Measurements from ENCODE around the gene GPR17. TPM values are rescaled to one million over a fixed set of nuclear protein-coding genes. Genes with fewer than 3 reads are reported as not detected.

The GPR17 gene
- total RNA-seq (not detected), total RNA-seq (0 to 0.08 (median 0) reads per million in 29 experiments)
- not detected for total RNA-seq (2013)

DNA sequence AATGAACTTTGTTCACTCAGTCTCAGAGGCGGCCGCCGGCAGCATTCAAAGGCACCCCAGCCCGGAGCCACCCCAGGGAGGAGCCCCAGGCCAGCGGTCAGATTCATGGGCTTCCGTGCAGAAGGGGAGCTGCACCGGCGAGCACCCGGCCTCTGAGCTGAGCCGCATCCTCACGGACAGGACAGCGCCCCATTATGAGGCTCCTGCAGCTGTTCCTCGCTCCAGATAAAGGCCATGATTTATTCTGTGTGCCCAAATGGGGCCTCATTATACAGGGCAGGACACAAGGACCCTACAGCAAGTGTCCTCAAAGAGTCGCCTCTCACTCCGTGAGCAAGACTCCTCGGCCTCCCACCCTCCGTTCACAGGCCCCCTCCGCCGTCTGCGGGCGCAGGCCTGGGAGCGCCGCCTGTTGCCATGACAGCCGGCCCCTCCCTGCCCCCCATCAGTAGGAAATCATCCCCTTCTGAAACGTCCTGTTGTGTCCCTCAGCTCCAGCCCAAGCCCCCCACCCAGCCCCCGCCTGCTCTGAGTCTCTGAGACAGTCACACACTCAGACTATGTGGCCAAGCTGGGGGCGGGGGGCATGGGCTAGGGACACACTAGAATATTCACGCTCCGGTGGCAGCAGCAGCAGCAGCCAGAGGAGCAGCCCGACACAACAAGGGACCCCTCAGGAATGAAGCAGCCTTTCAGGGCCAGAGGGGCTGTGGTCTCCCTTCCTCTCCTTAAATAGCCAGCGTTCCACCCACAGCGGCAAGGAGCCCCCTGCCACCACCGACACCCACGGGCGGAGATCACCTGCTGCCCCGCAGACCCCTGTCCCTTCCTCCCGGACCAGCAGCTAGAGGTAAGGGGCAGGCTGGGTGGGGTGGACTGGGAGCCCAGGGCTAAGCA lies at the start of gene GPR17:
TSS of gene GPR17 (plus strand) at position 759 of the 897 bp plus-strand sequence. CDS start 4,583 bp downstream, outside the sequence.
- H3K4me1 ChIP-seq (ENCODE audit: control insufficient read depth in 1 of 2, extremely low read depth in 1 of 2, insufficient read depth in 2 of 2, low read length in 2 of 2): peaks cover 22 to 57% of the 10 kb centered on the region in 2 experiments
- peak within 1 kb of the TSS; percentile 62 to 84 for H3K27ac Mint-ChIP-seq
- no peaks in the 10 kb centered on the region for H3K36me3 Mint-ChIP-seq
- DNase-seq (no peak), ATAC-seq (replicated peaks in 1 of 4) (no peak)
- no peaks in the 10 kb centered on the region for H3K27me3 Mint-ChIP-seq
- no peaks in the 10 kb centered on the region for H3K9me3 Mint-ChIP-seq
- H3K27me3 ChIP-seq (replicated peaks in 1 of 2; ENCODE audit: control insufficient read depth in 2 of 2, extremely low read depth in 1 of 2, insufficient read depth in 2 of 2, low read length in 1 of 2): peaks cover 0 to 5% of the 10 kb centered on the region in 2 experiments
- H3K9me3 ChIP-seq: no peaks in the 10 kb centered on the region
- CTCF ChIA-PET: interaction anchor here in 1 of 2 donors (0.5 to 1.8 kb wide), 2 partner anchors 22 to 55 kb away, joined by 5 to 9 read pairs; no protein-coding TSS in a partner anchor
- H3K27ac ChIP-seq (ENCODE audit: low read length): no peak within 1 kb of the TSS
- no peaks in the 10 kb centered on the region for H3K36me3 ChIP-seq (ENCODE audit: control insufficient read depth in 2 of 2, extremely low read depth in 1 of 2, insufficient read depth in 1 of 2, low read length in 1 of 2)
- POLR2A ChIA-PET: interaction anchor here in 1 of 2 donors (0.6 kb wide), 1 partner anchor 52 kb away, joined by 3 read pairs; no protein-coding TSS in a partner anchor
- no peak within 1 kb of the TSS for H3K4me3 ChIP-seq (ENCODE audit: control insufficient read depth in 1 of 2, extremely low read depth in 1 of 2, low read length in 1 of 2)
- H3K4me1 Mint-ChIP-seq: peaks cover 28 to 45% (median 39%) of the 10 kb centered on the region in 3 donors
- no peak within 1 kb of the TSS for H3K4me3 Mint-ChIP-seq
- WGBS (ENCODE audit: insufficient coverage): 92% methylated on average over 36 of the region's 37 CpGs

GRCh38 chr2:127596311-127597045 lies 49.5 kb upstream of the GPR17 start:
- H3K4me1 Mint-ChIP-seq: peaks cover 0 to 2% (median 0%) of the 10 kb centered on the region in 3 donors
- no peaks in the 10 kb centered on the region for H3K36me3 ChIP-seq (ENCODE audit: control insufficient read depth in 2 of 2, extremely low read depth in 1 of 2, insufficient read depth in 1 of 2, low read length in 1 of 2)
- no peak overlapping the region for H3K4me3 Mint-ChIP-seq
- H3K27me3 Mint-ChIP-seq: peaks cover 0 to 2% of the 10 kb centered on the region in 2 donors
- no peaks in the 10 kb centered on the region for H3K9me3 Mint-ChIP-seq
- ChIA-PET CTCF (no interaction called here), POLR2A (no interaction called here)
- peaks cover 0 to under 1% of the 10 kb centered on the region in 2 experiments for H3K4me1 ChIP-seq (ENCODE audit: control insufficient read depth in 1 of 2, extremely low read depth in 1 of 2, insufficient read depth in 2 of 2, low read length in 2 of 2)
- 87% methylated on average over 12 of the region's 14 CpGs for WGBS (ENCODE audit: insufficient coverage)
- DNase-seq (no peak), ATAC-seq (replicated peaks in 1 of 4) (no peak)
- H3K4me3 ChIP-seq (ENCODE audit: control insufficient read depth in 1 of 2, extremely low read depth in 1 of 2, low read length in 1 of 2): no peak overlapping the region
- H3K27ac Mint-ChIP-seq: no peak overlapping the region
- H3K27ac ChIP-seq (ENCODE audit: low read length): no peak overlapping the region
- no peaks in the 10 kb centered on the region for H3K27me3 ChIP-seq (replicated peaks in 1 of 2; ENCODE audit: control insufficient read depth in 2 of 2, extremely low read depth in 1 of 2, insufficient read depth in 2 of 2, low read length in 1 of 2)
- H3K9me3 ChIP-seq: no peaks in the 10 kb centered on the region
- H3K36me3 Mint-ChIP-seq: no peaks in the 10 kb centered on the region

DNA sequence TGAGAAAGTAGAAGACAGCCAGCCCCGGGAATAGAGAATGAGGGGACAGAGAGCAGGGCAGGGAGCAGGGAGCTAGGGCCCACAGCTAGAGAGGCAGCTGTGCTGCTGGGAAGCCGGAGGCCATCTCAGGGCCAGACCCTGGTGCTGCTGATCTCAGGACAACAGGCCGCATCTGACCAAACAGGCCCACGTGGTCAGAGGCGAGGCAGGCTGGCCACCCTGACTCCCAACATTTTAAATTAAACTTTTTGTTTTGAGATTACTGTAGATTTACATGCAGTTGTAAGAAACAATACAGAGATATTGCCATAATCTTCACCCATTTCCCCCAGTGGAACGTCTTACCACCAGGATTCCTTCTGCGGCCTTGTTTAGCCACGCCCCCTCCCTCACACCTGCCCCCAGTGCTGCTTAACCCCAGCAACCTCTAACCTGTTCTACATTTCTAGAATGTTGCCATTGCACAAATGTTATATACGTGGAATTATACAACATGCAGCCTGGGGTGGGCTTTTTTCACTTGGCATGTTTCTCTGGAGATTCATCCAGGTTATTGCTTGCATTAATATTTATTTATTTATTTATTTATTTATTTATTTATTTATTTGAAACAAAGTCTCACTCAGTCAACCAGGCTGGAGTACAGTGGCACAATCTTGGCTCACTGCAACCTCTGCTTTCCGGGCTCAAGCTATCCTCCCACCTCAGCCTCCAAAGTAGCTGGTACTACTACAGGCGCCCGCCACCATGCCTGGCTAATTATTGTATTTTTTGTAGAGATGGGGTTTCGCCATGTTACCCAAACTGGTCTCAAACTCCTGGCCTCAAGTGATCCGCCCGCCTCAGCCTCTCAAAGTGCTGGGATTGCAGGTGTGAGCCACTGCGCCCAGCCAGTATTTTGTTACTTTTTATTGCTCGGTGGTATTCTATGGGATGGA lies 48.6 kb upstream of the GPR17 start:
- Histone ChIP-seq H3K27ac (ENCODE audit: low read length) (no peak overlapping the region), H3K4me3 (ENCODE audit: control insufficient read depth in 1 of 2, extremely low read depth in 1 of 2, low read length in 1 of 2) (no peak overlapping the region), H3K36me3 (ENCODE audit: control insufficient read depth in 2 of 2, extremely low read depth in 1 of 2, insufficient read depth in 1 of 2, low read length in 1 of 2) (no peaks in the 10 kb centered on the region), H3K9me3 (no peaks in the 10 kb centered on the region), H3K27me3 (replicated peaks in 1 of 2; ENCODE audit: control insufficient read depth in 2 of 2, extremely low read depth in 1 of 2, insufficient read depth in 2 of 2, low read length in 1 of 2) (peaks cover 0 to 2% of the 10 kb centered on the region in 2 experiments), H3K4me1 (ENCODE audit: control insufficient read depth in 1 of 2, extremely low read depth in 1 of 2, insufficient read depth in 2 of 2, low read length in 2 of 2) (no peaks in the 10 kb centered on the region)
- POLR2A ChIA-PET: no interaction called here
- Mint-ChIP-seq H3K27me3 (peaks cover 0 to 2% of the 10 kb centered on the region in 2 donors), H3K36me3 (no peaks in the 10 kb centered on the region), H3K27ac (no peak overlapping the region), H3K9me3 (peaks cover 0 to 3% (median 0%) of the 10 kb centered on the region in 3 donors), H3K4me1 (peaks cover 0 to 2% (median 0%) of the 10 kb centered on the region in 3 donors), H3K4me3 (no peak overlapping the region)
- ATAC-seq (replicated peaks in 1 of 4): no peak
- CTCF ChIA-PET: no interaction called here
- WGBS (ENCODE audit: insufficient coverage): 77% methylated on average over 6 of the region's 17 CpGs
- DNase-seq: no peak

DNA sequence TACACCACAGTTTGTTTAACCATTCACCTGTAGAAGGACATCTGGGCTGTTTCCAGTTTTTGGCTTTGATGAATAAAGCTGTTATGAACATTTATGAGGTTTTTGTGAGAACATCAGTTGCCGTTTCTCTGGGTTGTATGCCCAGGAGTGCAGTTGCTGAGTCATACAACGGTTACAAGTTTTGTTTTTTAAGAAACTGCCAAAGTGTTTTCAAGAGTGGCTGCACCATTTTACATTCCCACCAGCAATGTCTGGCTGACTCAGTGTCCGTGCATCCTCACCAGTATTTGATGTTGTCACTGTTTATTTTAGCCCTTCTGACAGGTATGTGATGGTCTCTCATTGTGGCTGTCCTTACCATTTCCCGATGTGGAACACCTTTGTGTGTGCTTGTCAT lies 48.0 kb upstream of the GPR17 start:
- Mint-ChIP-seq H3K9me3 (peaks cover 0 to 6% (median 0%) of the 10 kb centered on the region in 3 donors), H3K27me3 (peaks cover 0 to 2% of the 10 kb centered on the region in 2 donors), H3K27ac (no peak overlapping the region), H3K4me3 (no peak overlapping the region), H3K4me1 (peaks cover 0 to 2% (median 0%) of the 10 kb centered on the region in 3 donors), H3K36me3 (peaks cover under 1% of the 10 kb centered on the region)
- WGBS (ENCODE audit: insufficient coverage): 43% methylated on average over 1 of the region's 4 CpGs
- peaks cover 0 to 2% of the 10 kb centered on the region in 2 experiments for H3K27me3 ChIP-seq (replicated peaks in 1 of 2; ENCODE audit: control insufficient read depth in 2 of 2, extremely low read depth in 1 of 2, insufficient read depth in 2 of 2, low read length in 1 of 2)
- peaks cover 2% of the 10 kb centered on the region for H3K9me3 ChIP-seq
- CTCF ChIA-PET: no interaction called here
- no peak overlapping the region for H3K4me3 ChIP-seq (ENCODE audit: control insufficient read depth in 1 of 2, extremely low read depth in 1 of 2, low read length in 1 of 2)
- H3K27ac ChIP-seq (ENCODE audit: low read length): no peak overlapping the region
- no peaks in the 10 kb centered on the region for H3K36me3 ChIP-seq (ENCODE audit: control insufficient read depth in 2 of 2, extremely low read depth in 1 of 2, insufficient read depth in 1 of 2, low read length in 1 of 2)
- ATAC-seq (replicated peaks in 1 of 4): no peak
- no peak for DNase-seq
- no peaks in the 10 kb centered on the region for H3K4me1 ChIP-seq (ENCODE audit: control insufficient read depth in 1 of 2, extremely low read depth in 1 of 2, insufficient read depth in 2 of 2, low read length in 2 of 2)
- POLR2A ChIA-PET: no interaction called here

- Mint-ChIP-seq H3K4me1 (peaks cover 0 to 2% (median 0%) of the 10 kb centered on the region in 3 donors), H3K27me3 (peaks cover 0 to 2% of the 10 kb centered on the region in 2 donors), H3K27ac (no peak overlapping the region), H3K36me3 (peaks cover 4% of the 10 kb centered on the region), H3K4me3 (no peak overlapping the region), H3K9me3 (peaks cover 0 to 10% (median 0%) of the 10 kb centered on the region in 3 donors)
- no CpG with 5 or more reads among the region's 3 CpGs for WGBS (ENCODE audit: insufficient coverage)
- no peaks in the 10 kb centered on the region for H3K36me3 ChIP-seq (ENCODE audit: control insufficient read depth in 2 of 2, extremely low read depth in 1 of 2, insufficient read depth in 1 of 2, low read length in 1 of 2)
- ChIA-PET CTCF (no interaction called here), POLR2A (interaction anchor here in 1 of 2 donors (1.0 kb wide), 1 partner anchor 411 kb away, joined by 6 read pairs; no protein-coding TSS in a partner anchor)
- H3K27me3 ChIP-seq (replicated peaks in 1 of 2; ENCODE audit: control insufficient read depth in 2 of 2, extremely low read depth in 1 of 2, insufficient read depth in 2 of 2, low read length in 1 of 2): peaks cover 0 to 2% of the 10 kb centered on the region in 2 experiments
- no peak for DNase-seq
- H3K27ac ChIP-seq (ENCODE audit: low read length): no peak overlapping the region
- no peaks in the 10 kb centered on the region for H3K4me1 ChIP-seq (ENCODE audit: control insufficient read depth in 1 of 2, extremely low read depth in 1 of 2, insufficient read depth in 2 of 2, low read length in 2 of 2)
- H3K4me3 ChIP-seq (ENCODE audit: control insufficient read depth in 1 of 2, extremely low read depth in 1 of 2, low read length in 1 of 2): no peak overlapping the region
- no peak for ATAC-seq (replicated peaks in 1 of 4)
- peaks cover 3% of the 10 kb centered on the region for H3K9me3 ChIP-seq
These were observed 47.2 kb upstream of the GPR17 start for GRCh38 chr2:127598711-127599110.

Data from T-cell (primary cell).